ENCODE data around the gene FOXE1.

FOXE1 gene

DNA sequence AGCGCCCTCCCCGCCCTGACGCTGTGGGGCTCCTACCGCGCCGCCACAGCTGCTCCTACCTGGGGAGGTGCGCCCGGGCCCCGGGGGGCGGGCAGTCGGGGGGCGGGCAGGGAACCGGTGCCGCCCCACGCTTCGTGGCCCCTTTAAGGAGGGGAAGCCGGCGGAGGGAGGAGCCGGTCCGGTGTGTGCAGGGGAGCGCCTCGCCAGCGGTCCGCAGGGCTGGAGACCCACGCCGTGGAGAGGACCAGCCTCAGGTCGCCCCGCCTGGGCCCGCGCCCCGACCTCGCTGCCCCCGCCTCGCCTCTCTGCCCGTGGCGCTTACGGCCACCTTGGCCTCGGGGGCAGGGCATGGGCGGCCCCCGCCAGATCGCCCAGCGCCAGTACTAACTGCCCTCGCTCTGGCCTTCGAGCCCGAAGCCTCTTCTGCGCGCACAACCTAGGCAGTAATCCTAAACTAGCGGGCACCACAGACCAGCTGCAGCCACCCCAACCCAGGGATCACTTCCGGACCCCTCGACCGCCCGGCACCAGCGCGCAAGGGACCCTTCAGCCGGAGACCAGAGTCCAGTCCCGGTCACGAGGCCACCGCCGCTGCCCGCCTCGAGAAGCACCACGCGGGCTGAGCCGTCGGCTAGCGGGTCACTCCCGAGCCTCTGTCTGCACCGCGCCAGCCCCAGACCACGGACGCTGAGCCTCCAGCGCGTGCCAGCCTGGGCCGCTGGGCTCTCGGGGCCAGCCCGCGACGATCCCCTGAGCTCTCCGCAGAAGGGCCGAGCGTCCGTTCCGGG lies at the start of gene FOXE1:
TSS of gene FOXE1 (plus strand) at position 171 of the 788 bp plus-strand sequence. CDS start 689 bp downstream, outside the sequence.
- peak within 1 kb of the TSS in 1 of 2 donors; percentile 10 for H3K4me3 ChIP-seq (replicated peaks in 1 of 2; ENCODE audit: low read depth in 2 of 2, low read length in 2 of 2)
- no peak for DNase-seq (ENCODE audit: low read depth in 2 of 2)
- TF ChIP-seq, protein P1, sequence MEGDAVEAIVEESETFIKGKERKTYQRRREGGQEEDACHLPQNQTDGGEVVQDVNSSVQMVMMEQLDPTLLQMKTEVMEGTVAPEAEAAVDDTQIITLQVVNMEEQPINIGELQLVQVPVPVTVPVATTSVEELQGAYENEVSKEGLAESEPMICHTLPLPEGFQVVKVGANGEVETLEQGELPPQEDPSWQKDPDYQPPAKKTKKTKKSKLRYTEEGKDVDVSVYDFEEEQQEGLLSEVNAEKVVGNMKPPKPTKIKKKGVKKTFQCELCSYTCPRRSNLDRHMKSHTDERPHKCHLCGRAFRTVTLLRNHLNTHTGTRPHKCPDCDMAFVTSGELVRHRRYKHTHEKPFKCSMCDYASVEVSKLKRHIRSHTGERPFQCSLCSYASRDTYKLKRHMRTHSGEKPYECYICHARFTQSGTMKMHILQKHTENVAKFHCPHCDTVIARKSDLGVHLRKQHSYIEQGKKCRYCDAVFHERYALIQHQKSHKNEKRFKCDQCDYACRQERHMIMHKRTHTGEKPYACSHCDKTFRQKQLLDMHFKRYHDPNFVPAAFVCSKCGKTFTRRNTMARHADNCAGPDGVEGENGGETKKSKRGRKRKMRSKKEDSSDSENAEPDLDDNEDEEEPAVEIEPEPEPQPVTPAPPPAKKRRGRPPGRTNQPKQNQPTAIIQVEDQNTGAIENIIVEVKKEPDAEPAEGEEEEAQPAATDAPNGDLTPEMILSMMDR (IDR thresholded peaks at IDR 0.05; ENCODE audit: low read depth, low read length), result no peak

DNA sequence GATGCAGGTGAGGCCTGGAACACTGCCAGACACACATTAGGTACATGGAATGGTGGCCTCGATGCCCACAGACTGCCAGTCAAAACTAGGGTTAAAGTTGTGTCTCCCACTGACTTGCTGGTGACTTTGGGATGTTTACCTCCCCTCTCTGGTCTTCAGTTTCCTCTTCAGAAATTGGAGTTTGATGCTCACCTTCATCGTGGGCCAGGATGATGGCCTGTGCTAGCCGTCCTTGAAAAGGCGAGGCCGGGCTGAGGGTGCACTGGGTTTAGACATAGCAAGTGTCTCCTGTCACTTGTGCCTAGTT lies 49.0 kb upstream of the FOXE1 start:
- H3K4me3 ChIP-seq (replicated peaks in 1 of 2; ENCODE audit: low read depth in 2 of 2, low read length in 2 of 2), result no peak overlapping the region
- TF ChIP-seq, protein P1 (IDR thresholded peaks at IDR 0.05; ENCODE audit: low read depth, low read length), result no peak
- no peak for DNase-seq (ENCODE audit: low read depth in 2 of 2)

DNA sequence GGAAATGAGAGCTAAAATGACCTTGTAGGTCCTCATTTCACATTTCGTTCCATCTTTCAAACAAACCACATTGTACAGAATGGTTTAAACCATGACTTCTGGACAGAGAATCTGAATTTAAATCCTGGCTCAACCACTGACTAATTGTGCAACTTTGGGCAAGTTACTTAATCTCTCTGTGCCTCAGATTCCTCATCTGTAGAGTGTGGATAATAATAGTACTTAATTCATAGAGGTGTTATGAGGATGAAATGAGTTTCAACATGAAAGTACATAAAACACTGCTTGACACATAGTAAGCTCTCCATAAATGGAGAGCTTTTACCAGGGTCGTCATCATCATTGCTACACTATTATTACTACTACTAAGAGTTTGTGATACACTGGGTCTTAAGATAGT lies 46.3 kb upstream of the FOXE1 start:
- DNase-seq (ENCODE audit: low read depth in 2 of 2), result no peak
- TF ChIP-seq, protein P1 (IDR thresholded peaks at IDR 0.05; ENCODE audit: low read depth, low read length), result no peak

DNA sequence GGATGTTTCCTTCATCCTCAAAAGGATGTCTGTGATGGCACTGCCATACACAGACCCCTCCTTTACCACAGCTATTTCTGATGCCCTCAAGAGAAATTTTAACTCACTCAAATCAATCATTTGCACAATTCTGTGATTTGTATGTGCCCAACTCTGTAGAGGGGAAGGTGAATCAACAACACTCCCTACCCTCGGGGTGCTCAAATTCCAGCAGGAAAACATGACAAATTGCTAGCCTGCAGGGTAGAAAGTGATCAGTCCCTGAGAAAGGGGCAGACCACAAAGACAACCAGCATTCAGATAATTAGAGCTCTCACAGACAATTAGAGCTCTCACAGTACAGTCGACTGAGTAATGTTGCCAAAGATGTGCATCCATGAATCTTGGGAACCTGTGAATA lies 45.3 kb upstream of the FOXE1 start:
- TF ChIP-seq, protein P1 (IDR thresholded peaks at IDR 0.05; ENCODE audit: low read depth, low read length), result no peak
- DNase-seq (ENCODE audit: low read depth in 2 of 2), result no peak

More for the DNA sequence above, 46.3 kb upstream of the FOXE1 start:
- no peak overlapping the region for H3K4me3 ChIP-seq (replicated peaks in 1 of 2; ENCODE audit: low read depth in 2 of 2, low read length in 2 of 2)

DNA sequence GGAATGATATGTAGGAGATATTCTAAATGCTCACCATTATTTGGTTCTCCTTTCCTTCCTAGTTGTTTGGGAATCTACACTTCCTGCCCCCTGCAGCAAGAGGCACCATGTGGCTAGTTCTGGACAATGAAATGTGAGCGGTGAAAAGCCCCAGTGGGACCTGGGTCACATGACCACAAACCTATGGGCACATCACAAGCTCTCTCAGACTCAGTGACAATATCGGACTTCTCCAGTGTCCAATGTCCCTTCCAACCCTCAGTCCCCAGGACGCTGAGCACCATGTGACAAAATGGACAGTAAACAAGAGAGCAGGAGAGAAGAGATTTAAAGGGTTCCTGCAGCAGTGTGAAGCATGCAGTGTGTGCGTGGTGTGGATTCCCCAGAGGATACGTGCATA lies 44.6 kb upstream of the FOXE1 start:
- TF ChIP-seq, protein P1 (IDR thresholded peaks at IDR 0.05; ENCODE audit: low read depth, low read length), result no peak
- no peak for DNase-seq (ENCODE audit: low read depth in 2 of 2)
- H3K4me3 ChIP-seq (replicated peaks in 1 of 2; ENCODE audit: low read depth in 2 of 2, low read length in 2 of 2), result no peak overlapping the region

More for the DNA sequence above, 45.3 kb upstream of the FOXE1 start:
- H3K4me3 ChIP-seq (replicated peaks in 1 of 2; ENCODE audit: low read depth in 2 of 2, low read length in 2 of 2), result no peak overlapping the region

DNA sequence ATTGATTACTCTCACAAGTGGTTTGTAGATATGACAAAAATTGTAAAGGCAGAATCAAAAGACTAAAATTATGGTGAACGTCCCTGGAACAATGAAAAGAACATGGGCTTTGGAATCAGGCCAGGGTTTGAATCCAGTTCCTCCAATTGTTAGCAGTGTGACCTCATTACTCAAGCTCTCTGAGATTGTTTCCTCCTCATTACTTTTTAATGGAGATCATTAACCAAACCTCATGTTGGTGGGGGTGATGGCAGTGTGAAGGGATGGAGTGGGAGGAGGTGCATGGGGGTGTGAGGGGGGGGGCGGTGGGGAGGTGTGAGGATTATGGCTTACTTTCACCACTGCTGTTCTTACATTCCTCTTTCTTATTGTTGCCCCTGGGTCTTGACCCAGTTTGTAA lies 44.1 kb upstream of the FOXE1 start:
- TF ChIP-seq, protein P1 (IDR thresholded peaks at IDR 0.05; ENCODE audit: low read depth, low read length), result no peak
- no peak overlapping the region for H3K4me3 ChIP-seq (replicated peaks in 1 of 2; ENCODE audit: low read depth in 2 of 2, low read length in 2 of 2)
- peak; percentile 25 to 64 for DNase-seq (ENCODE audit: low read depth in 2 of 2)
